GM12891 (cell line): ENCODE measurements around the gene KCTD2.

ENCODE experiments used
- POLR2A ChIP-seq: IDR thresholded peaks from 2 replicates; pipeline ENCODE4 v1.6.1; 2011; ENCODE audit warnings: low read depth, low read length, control low read depth
- POLR2AphosphoS5 ChIP-seq: IDR thresholded peaks from 2 replicates; pipeline ENCODE4 v1.6.1; 2011; ENCODE audit warnings: low read depth, low read length, control low read depth
- POU2F2 ChIP-seq: IDR thresholded peaks from 2 replicates; pipeline ENCODE4 v1.6.1; 2011; ENCODE audit warnings: low read depth, mild to moderate bottlenecking, control low read depth, low read length, moderate library complexity
- SPI1 ChIP-seq: IDR thresholded peaks from 2 replicates; pipeline ENCODE4 v1.6.1; 2011; ENCODE audit warnings: low read depth, low read length, control low read depth
- TAF1 ChIP-seq: IDR thresholded peaks from 2 replicates; pipeline ENCODE4 v1.6.1; 2011; ENCODE audit warnings: low read depth, low read length, control low read depth

- TF ChIP-seq POLR2A (no peak), POLR2AphosphoS5 (no peak), TAF1 (no peak), POU2F2 (no peak), SPI1 (no peak)
Observed at GRCh38 chr17:75064040-75064439, 17.0 kb downstream of the KCTD2 start.
